Panc1 (cell line): ENCODE measurements around the gene HHAT.

Experiments used
- POLR2AphosphoS5 ChIP-seq: IDR thresholded peaks from 2 replicates; pipeline ENCODE4 v1.6.1; 2012; ENCODE audit warnings: mild to moderate bottlenecking, low read depth, low read length, moderate library complexity
- TCF7L2 ChIP-seq: IDR thresholded peaks from 2 replicates; pipeline ENCODE4 v1.6.1; 2011; ENCODE audit warnings: mild to moderate bottlenecking, low read depth, low read length, inconsistent platforms
- TF ChIP-seq, protein P1 (sequence below): fragments of 450-650 bp; IDR thresholded peaks from 2 replicates; pipeline ENCODE4 v1.5.1; 2017; ENCODE audit warnings: mild to moderate bottlenecking
- TF ChIP-seq, protein P2 (sequence below), 2 experiments: IDR thresholded peaks; 2 replicates each; pipeline ENCODE4 v1.6.1; 2011 to 2012; ENCODE audit warnings: low read depth in 2 of 2, control low read depth in 1 of 2, low read length in 1 of 2, mild to moderate bottlenecking in 1 of 2, moderate library complexity in 1 of 2; ENCODE audit not compliant: insufficient read depth in 1 of 2

GRCh38 chr1:210553711-210554110, 225.0 kb downstream of the HHAT start:
- TF ChIP-seq, protein P1, sequence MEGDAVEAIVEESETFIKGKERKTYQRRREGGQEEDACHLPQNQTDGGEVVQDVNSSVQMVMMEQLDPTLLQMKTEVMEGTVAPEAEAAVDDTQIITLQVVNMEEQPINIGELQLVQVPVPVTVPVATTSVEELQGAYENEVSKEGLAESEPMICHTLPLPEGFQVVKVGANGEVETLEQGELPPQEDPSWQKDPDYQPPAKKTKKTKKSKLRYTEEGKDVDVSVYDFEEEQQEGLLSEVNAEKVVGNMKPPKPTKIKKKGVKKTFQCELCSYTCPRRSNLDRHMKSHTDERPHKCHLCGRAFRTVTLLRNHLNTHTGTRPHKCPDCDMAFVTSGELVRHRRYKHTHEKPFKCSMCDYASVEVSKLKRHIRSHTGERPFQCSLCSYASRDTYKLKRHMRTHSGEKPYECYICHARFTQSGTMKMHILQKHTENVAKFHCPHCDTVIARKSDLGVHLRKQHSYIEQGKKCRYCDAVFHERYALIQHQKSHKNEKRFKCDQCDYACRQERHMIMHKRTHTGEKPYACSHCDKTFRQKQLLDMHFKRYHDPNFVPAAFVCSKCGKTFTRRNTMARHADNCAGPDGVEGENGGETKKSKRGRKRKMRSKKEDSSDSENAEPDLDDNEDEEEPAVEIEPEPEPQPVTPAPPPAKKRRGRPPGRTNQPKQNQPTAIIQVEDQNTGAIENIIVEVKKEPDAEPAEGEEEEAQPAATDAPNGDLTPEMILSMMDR: no peak
- TF ChIP-seq POLR2AphosphoS5: no peak
- TF ChIP-seq, protein P2, sequence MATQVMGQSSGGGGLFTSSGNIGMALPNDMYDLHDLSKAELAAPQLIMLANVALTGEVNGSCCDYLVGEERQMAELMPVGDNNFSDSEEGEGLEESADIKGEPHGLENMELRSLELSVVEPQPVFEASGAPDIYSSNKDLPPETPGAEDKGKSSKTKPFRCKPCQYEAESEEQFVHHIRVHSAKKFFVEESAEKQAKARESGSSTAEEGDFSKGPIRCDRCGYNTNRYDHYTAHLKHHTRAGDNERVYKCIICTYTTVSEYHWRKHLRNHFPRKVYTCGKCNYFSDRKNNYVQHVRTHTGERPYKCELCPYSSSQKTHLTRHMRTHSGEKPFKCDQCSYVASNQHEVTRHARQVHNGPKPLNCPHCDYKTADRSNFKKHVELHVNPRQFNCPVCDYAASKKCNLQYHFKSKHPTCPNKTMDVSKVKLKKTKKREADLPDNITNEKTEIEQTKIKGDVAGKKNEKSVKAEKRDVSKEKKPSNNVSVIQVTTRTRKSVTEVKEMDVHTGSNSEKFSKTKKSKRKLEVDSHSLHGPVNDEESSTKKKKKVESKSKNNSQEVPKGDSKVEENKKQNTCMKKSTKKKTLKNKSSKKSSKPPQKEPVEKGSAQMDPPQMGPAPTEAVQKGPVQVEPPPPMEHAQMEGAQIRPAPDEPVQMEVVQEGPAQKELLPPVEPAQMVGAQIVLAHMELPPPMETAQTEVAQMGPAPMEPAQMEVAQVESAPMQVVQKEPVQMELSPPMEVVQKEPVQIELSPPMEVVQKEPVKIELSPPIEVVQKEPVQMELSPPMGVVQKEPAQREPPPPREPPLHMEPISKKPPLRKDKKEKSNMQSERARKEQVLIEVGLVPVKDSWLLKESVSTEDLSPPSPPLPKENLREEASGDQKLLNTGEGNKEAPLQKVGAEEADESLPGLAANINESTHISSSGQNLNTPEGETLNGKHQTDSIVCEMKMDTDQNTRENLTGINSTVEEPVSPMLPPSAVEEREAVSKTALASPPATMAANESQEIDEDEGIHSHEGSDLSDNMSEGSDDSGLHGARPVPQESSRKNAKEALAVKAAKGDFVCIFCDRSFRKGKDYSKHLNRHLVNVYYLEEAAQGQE (IDR thresholded peaks at IDR 0.05; ENCODE audit: insufficient read depth in 1 of 2, low read depth in 2 of 2, low read length in 1 of 2): no peak
- no peak for TF ChIP-seq TCF7L2
